Aorta (tissue), 5 donors: Measurements from ENCODE around the gene CYP1B1. TPM values are rescaled to one million over a fixed set of nuclear protein-coding genes. Genes with fewer than 3 reads are reported as not detected.
A peak's percentile ranks its signal among the peaks of the same experiment; 100 is the strongest.

Experiments used
- ATAC-seq: fragments of 200-7000 bp; cut with Tn5 transposase; one replicate; pipeline ENCODE4 v1.9.1; 2022; ENCODE audit warnings: moderate library complexity; ENCODE audit not compliant: low FRiP score
- DNase-seq, 2 donors: peaks; one replicate each; pipeline ENCODE4 v3.0.0-alpha.2; 2020
- H3K27ac ChIP-seq, 2 donors: one replicate each; pipeline ENCODE4 v1.5.1; 2013; ENCODE audit warnings: low read length in 2 of 2, mild to moderate bottlenecking in 2 of 2, moderate library complexity in 2 of 2, control low read depth in 1 of 2, inconsistent platforms in 1 of 2, low read depth in 1 of 2
- H3K27me3 ChIP-seq, 2 donors: one replicate each; pipeline ENCODE4 v1.6.1; 2013; ENCODE audit warnings: control low read depth in 1 of 2, low read length in 1 of 2, mild to moderate bottlenecking in 1 of 2, moderate library complexity in 1 of 2; ENCODE audit not compliant: insufficient read depth in 2 of 2, control insufficient read depth in 1 of 2
- H3K36me3 ChIP-seq, 2 donors: one replicate each; pipeline ENCODE4 v1.6.1; 2013; ENCODE audit warnings: control low read depth in 1 of 2, low read length in 1 of 2, mild to moderate bottlenecking in 1 of 2; ENCODE audit not compliant: insufficient read depth in 2 of 2, control insufficient read depth in 1 of 2
- H3K4me1 ChIP-seq, 2 donors: one replicate each; pipeline ENCODE4 v1.6.1; 2013; ENCODE audit warnings: low read length in 2 of 2, control low read depth in 1 of 2, mild to moderate bottlenecking in 1 of 2, moderate library complexity in 1 of 2; ENCODE audit not compliant: insufficient read depth in 2 of 2, control insufficient read depth in 1 of 2
- H3K4me3 ChIP-seq, 2 donors: one replicate each; pipeline ENCODE4 v1.5.1; 2013; ENCODE audit warnings: low read length in 2 of 2, control low read depth in 1 of 2, mild to moderate bottlenecking in 1 of 2
- H3K9me3 ChIP-seq: one replicate; pipeline ENCODE4 v1.6.1; 2013; ENCODE audit warnings: mild to moderate bottlenecking, low read length; ENCODE audit not compliant: control insufficient read depth
- whole genome bisulfite sequencing, 2 donors: extraction: QIAGEN DNeasy Blood & Tissue Kit; methylation state at CpG; one replicate each; pipeline ENCODE4 v1.1.7; 2013; 5-methylcytosine and 5-hydroxymethylcytosine counted together
- intact Hi-C, 2 donors: fragments of 100-400 bp; cut with DNase I; formaldehyde crosslinking; loops; one replicate each; pipeline versions ENCODE4 v1.14.2 to v1.15.0; 2022
- long read RNA-seq, 2 donors: library from polyadenylated mRNA; unstranded; transcript quantifications; one replicate each; pipeline ENCODE4 v2.0.0, GENCODE V29; 2020 to 2021
- polyA plus RNA-seq, 2 donors: library from polyadenylated mRNA; stranded (reverse); fragments of 200-250 nt; gene quantifications; one replicate each; pipeline ENCODE4 v1.2.3, GENCODE V29; 2013
- total RNA-seq, 2 donors: library from RNA; stranded (reverse); fragmentation: NEBNext Ultra II Directional; extraction: Animal tissue kit (Norgen Biotek cat#: 25700); gene quantifications; one replicate each; pipeline ENCODE4 v1.2.1, GENCODE V29; 2021
- donor health status: healthy with polysubstance abuse.
- donor health status: Bipolar disorder and iron deficiency.
- donor health status: DM: no; HTN: no; CAD: no.
- donor health status: DM: no; HTN: no; CAD: no.
- donor health status: DM: yes; HTN: yes; CAD: no.

CYP1B1 gene
- total RNA-seq = 100 to 1,000 TPM; 114 to 115 TPM
- polyA plus RNA-seq = 10 to 100 TPM in 1 of 2 donors, 1 to 10 TPM in 1; 7.3 to 10.4 TPM
- long read RNA-seq, donor 1, full-length matches to known transcripts = 1,152 of 1,368 reads
- long read RNA-seq, donor 1, partial matches to known transcripts = 131 of 1,368 reads
- long read RNA-seq, donor 1, other reads (novel, unspliced or antisense) = 85 of 1,368 reads
- long read RNA-seq, donor 2, full-length matches to known transcripts = 108 of 157 reads
- long read RNA-seq, donor 2, partial matches to known transcripts = 14 of 157 reads
- long read RNA-seq, donor 2, other reads (novel, unspliced or antisense) = 35 of 157 reads

GRCh38 chr2:38075507-38076151 is at the start of gene CYP1B1:
TSS of gene CYP1B1 (minus strand) at chr2:38076151. CDS start at chr2:38075388, 763 bp downstream.
- DNase-seq = peak in 1 of 2 donors; percentile 82
- H3K36me3 ChIP-seq = no peaks in the 10 kb centered on the region
- ATAC-seq = peak; percentile 27
- peak within 1 kb of the TSS; percentile 20 to 66 for H3K4me3 ChIP-seq
- H3K9me3 ChIP-seq = no peaks in the 10 kb centered on the region
- no peak within 1 kb of the TSS for H3K27ac ChIP-seq
- no peaks in the 10 kb centered on the region for H3K4me1 ChIP-seq
- no peaks in the 10 kb centered on the region for H3K27me3 ChIP-seq
- WGBS, 2 donors = 2 to 3% methylated on average over 45 to 46 of the region's 46 CpGs
- intact Hi-C loops = loop anchor here (5.0 kb wide), 2 partner anchors 197 to 202 kb away; no protein-coding TSS in a partner anchor

- intact Hi-C loops = no loop called here
- no peaks in the 10 kb centered on the region for H3K36me3 ChIP-seq
- H3K4me3 ChIP-seq = no peak overlapping the region
- no peak overlapping the region for H3K27ac ChIP-seq
- DNase-seq (no peak), ATAC-seq (no peak)
- 96 to 98% methylated on average over 5 of the region's 5 CpGs for WGBS, 2 donors
- no peaks in the 10 kb centered on the region for H3K4me1 ChIP-seq
- H3K27me3 ChIP-seq = no peaks in the 10 kb centered on the region
- no peaks in the 10 kb centered on the region for H3K9me3 ChIP-seq
Measured at GRCh38 chr2:38125007-38125406, 49.1 kb upstream of the CYP1B1 start.

- no peak for DNase-seq
- ATAC-seq = no peak
- H3K27ac ChIP-seq = no peak overlapping the region
- H3K36me3 ChIP-seq = no peaks in the 10 kb centered on the region
- intact Hi-C loops = no loop called here
- H3K4me3 ChIP-seq = no peak overlapping the region
- no peaks in the 10 kb centered on the region for H3K27me3 ChIP-seq
- H3K9me3 ChIP-seq = no peaks in the 10 kb centered on the region
- 92 to 96% methylated on average over 1 of the region's 1 CpG for WGBS, 2 donors
- H3K4me1 ChIP-seq = no peaks in the 10 kb centered on the region
Measured at GRCh38 chr2:38123911-38124310, 48.0 kb upstream of the CYP1B1 start.

- no peak overlapping the region for H3K27ac ChIP-seq
- intact Hi-C loops = no loop called here
- no peaks in the 10 kb centered on the region for H3K27me3 ChIP-seq
- 14 to 19% methylated on average over 7 of the region's 7 CpGs for WGBS, 2 donors
- peak; percentile 54 for ATAC-seq
- no peaks in the 10 kb centered on the region for H3K9me3 ChIP-seq
- H3K4me3 ChIP-seq = no peak overlapping the region
- DNase-seq = peak in 1 of 2 donors; percentile 58
- no peaks in the 10 kb centered on the region for H3K4me1 ChIP-seq
- no peaks in the 10 kb centered on the region for H3K36me3 ChIP-seq
Measured at GRCh38 chr2:38122344-38122743, 46.4 kb upstream of the CYP1B1 start.

GRCh38 chr2:38121481-38121880 is 45.5 kb upstream of the CYP1B1 start:
- no peak overlapping the region for H3K4me3 ChIP-seq
- no peaks in the 10 kb centered on the region for H3K4me1 ChIP-seq
- H3K9me3 ChIP-seq = no peaks in the 10 kb centered on the region
- ATAC-seq (no peak), DNase-seq (no peak)
- intact Hi-C loops = no loop called here
- H3K27ac ChIP-seq = no peak overlapping the region
- no peaks in the 10 kb centered on the region for H3K27me3 ChIP-seq
- WGBS, 2 donors = 92% methylated on average over 2 of the region's 2 CpGs
- no peaks in the 10 kb centered on the region for H3K36me3 ChIP-seq

GRCh38 chr2:38120829-38121228 is 44.9 kb upstream of the CYP1B1 start:
- 93% methylated on average over 5 of the region's 5 CpGs for WGBS, 2 donors
- ATAC-seq = no peak

GRCh38 chr2:38120264-38120592 is 44.3 kb upstream of the CYP1B1 start:
- no peak overlapping the region for H3K27ac ChIP-seq
- intact Hi-C loops = no loop called here

More at GRCh38 chr2:38120829-38121228, 44.9 kb upstream of the CYP1B1 start:
- intact Hi-C loops = no loop called here
- H3K9me3 ChIP-seq = no peaks in the 10 kb centered on the region
- no peaks in the 10 kb centered on the region for H3K4me1 ChIP-seq
- no peaks in the 10 kb centered on the region for H3K36me3 ChIP-seq
- DNase-seq = no peak
- no peak overlapping the region for H3K4me3 ChIP-seq
- no peaks in the 10 kb centered on the region for H3K27me3 ChIP-seq
- H3K27ac ChIP-seq = no peak overlapping the region

GRCh38 chr2:38116762-38117161 is 40.8 kb upstream of the CYP1B1 start:
- H3K9me3 ChIP-seq = no peaks in the 10 kb centered on the region
- intact Hi-C loops = loop anchor here in 1 of 2 donors (10.0 kb wide), 2 partner anchors 118 to 132 kb away; no protein-coding TSS in a partner anchor
- no peaks in the 10 kb centered on the region for H3K27me3 ChIP-seq
- no peak overlapping the region for H3K27ac ChIP-seq
- ATAC-seq = no peak
- WGBS, 2 donors = 67% methylated on average over 3 of the region's 3 CpGs
- no peak overlapping the region for H3K4me3 ChIP-seq
- DNase-seq = no peak
- no peaks in the 10 kb centered on the region for H3K4me1 ChIP-seq
- H3K36me3 ChIP-seq = no peaks in the 10 kb centered on the region

More at GRCh38 chr2:38120264-38120592, 44.3 kb upstream of the CYP1B1 start:
- no peak for ATAC-seq
- Histone ChIP-seq H3K4me3 (no peak overlapping the region), H3K9me3 (no peaks in the 10 kb centered on the region), H3K36me3 (no peaks in the 10 kb centered on the region), H3K27me3 (no peaks in the 10 kb centered on the region), H3K4me1 (no peaks in the 10 kb centered on the region)
- WGBS, 2 donors = 86 to 90% methylated on average over 2 of the region's 2 CpGs
- no peak for DNase-seq
